ENCODE data around the gene SLCO2A1.
A peak's percentile ranks its signal among the peaks of the same experiment; 100 is the strongest.

The SLCO2A1 gene

GRCh38 chr3:133963657-133964396 lies 65.9 kb downstream of the SLCO2A1 start:
- TF ChIP-seq, protein P1, sequence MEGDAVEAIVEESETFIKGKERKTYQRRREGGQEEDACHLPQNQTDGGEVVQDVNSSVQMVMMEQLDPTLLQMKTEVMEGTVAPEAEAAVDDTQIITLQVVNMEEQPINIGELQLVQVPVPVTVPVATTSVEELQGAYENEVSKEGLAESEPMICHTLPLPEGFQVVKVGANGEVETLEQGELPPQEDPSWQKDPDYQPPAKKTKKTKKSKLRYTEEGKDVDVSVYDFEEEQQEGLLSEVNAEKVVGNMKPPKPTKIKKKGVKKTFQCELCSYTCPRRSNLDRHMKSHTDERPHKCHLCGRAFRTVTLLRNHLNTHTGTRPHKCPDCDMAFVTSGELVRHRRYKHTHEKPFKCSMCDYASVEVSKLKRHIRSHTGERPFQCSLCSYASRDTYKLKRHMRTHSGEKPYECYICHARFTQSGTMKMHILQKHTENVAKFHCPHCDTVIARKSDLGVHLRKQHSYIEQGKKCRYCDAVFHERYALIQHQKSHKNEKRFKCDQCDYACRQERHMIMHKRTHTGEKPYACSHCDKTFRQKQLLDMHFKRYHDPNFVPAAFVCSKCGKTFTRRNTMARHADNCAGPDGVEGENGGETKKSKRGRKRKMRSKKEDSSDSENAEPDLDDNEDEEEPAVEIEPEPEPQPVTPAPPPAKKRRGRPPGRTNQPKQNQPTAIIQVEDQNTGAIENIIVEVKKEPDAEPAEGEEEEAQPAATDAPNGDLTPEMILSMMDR (IDR thresholded peaks at IDR 0.05; ENCODE audit: control insufficient read depth, insufficient read depth, low read depth, low read length, missing control alignments): no peak
- DNase-seq (ENCODE audit: low read depth): no peak
- no peak overlapping the region for H3K4me3 ChIP-seq (ENCODE audit: control insufficient read depth, low read depth, low read length)

GRCh38 chr3:133962849-133963248 lies 66.9 kb downstream of the SLCO2A1 start:
- TF ChIP-seq, protein P1 (IDR thresholded peaks at IDR 0.05; ENCODE audit: control insufficient read depth, insufficient read depth, low read depth, low read length, missing control alignments): peak; percentile 32
- peak; percentile 34 for DNase-seq (ENCODE audit: low read depth)
- H3K4me3 ChIP-seq (ENCODE audit: control insufficient read depth, low read depth, low read length): no peak overlapping the region

- DNase-seq (ENCODE audit: low read depth): no peak
Observed at GRCh38 chr3:133958071-133958805, 71.5 kb downstream of the SLCO2A1 start.

GRCh38 chr3:133956982-133957381 lies 72.7 kb downstream of the SLCO2A1 start:
- H3K4me3 ChIP-seq (ENCODE audit: control insufficient read depth, low read depth, low read length): no peak overlapping the region
- TF ChIP-seq, protein P1 (IDR thresholded peaks at IDR 0.05; ENCODE audit: control insufficient read depth, insufficient read depth, low read depth, low read length, missing control alignments): no peak
- DNase-seq (ENCODE audit: low read depth): no peak

More at GRCh38 chr3:133958071-133958805, 71.5 kb downstream of the SLCO2A1 start:
- H3K4me3 ChIP-seq (ENCODE audit: control insufficient read depth, low read depth, low read length): no peak overlapping the region
- TF ChIP-seq, protein P1 (IDR thresholded peaks at IDR 0.05; ENCODE audit: control insufficient read depth, insufficient read depth, low read depth, low read length, missing control alignments): no peak

DNA sequence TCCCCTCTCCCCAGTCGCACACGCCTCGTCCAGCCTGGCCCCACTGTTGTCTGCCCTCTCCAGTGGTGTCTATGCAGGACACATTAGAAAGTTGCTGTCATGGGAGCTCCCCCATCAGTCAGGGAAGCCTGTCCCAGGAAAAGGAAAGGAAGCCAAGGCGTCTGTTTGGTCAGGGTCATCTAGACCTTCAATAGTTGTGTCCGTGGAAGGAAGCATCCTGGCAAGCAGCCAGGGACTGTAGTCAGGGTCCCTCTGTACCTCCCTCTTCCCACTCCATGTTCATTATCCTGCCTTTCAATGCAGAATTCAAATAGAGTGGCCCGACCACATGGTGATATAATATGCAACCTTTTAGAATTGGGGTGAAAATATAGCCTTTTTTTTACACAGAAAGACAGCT lies 73.4 kb downstream of the SLCO2A1 start:
- no peak for DNase-seq (ENCODE audit: low read depth)
- H3K4me3 ChIP-seq (ENCODE audit: control insufficient read depth, low read depth, low read length): no peak overlapping the region
- TF ChIP-seq, protein P1 (IDR thresholded peaks at IDR 0.05; ENCODE audit: control insufficient read depth, insufficient read depth, low read depth, low read length, missing control alignments): no peak

GRCh38 chr3:133955892-133956291 lies 73.8 kb downstream of the SLCO2A1 start:
- TF ChIP-seq, protein P1 (IDR thresholded peaks at IDR 0.05; ENCODE audit: control insufficient read depth, insufficient read depth, low read depth, low read length, missing control alignments): no peak
- DNase-seq (ENCODE audit: low read depth): no peak
- no peak overlapping the region for H3K4me3 ChIP-seq (ENCODE audit: control insufficient read depth, low read depth, low read length)

Measured in AG09309 (cell line).